LoVo (cell line): Measurements from ENCODE around the gene PLAC9.
"Not testable (repeated sequence)": the region's sequence is repeated elsewhere in the genome, so short reads cannot be mapped to it uniquely, and the experiment has no call there.

Experiments
- DNase-seq: peaks from one replicate; pipeline ENCODE4 v3.0.0-alpha.2; 2016; ENCODE audit warnings: low spot score

The PLAC9 gene

DNA sequence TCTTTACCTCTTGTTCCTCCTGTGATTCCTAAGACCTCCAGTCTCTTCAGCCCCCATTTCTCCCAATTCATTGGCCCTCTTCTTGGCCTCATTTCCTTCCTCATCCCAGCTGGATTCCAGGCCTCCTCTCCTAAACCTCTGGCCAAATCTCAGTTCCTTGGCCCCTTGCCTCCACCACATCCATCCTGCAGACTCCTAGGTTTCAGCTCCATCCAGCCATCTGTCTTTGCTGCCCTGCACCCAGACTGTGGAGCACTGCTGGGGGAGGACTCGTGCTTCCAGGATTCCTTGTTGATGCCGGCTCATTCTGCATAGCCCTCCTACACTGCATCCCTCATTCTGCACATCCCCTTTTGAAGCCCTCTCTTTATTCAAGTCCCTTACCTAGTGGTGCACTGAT lies 6.7 kb downstream of the PLAC9 start:
- DNase-seq, result no peak

- DNase-seq, result no peak
These were observed 7.7 kb downstream of the PLAC9 start for GRCh38 chr10:80140251-80140650.

- DNase-seq, result no peak
These were observed 9.3 kb downstream of the PLAC9 start for GRCh38 chr10:80141696-80142460.

DNA sequence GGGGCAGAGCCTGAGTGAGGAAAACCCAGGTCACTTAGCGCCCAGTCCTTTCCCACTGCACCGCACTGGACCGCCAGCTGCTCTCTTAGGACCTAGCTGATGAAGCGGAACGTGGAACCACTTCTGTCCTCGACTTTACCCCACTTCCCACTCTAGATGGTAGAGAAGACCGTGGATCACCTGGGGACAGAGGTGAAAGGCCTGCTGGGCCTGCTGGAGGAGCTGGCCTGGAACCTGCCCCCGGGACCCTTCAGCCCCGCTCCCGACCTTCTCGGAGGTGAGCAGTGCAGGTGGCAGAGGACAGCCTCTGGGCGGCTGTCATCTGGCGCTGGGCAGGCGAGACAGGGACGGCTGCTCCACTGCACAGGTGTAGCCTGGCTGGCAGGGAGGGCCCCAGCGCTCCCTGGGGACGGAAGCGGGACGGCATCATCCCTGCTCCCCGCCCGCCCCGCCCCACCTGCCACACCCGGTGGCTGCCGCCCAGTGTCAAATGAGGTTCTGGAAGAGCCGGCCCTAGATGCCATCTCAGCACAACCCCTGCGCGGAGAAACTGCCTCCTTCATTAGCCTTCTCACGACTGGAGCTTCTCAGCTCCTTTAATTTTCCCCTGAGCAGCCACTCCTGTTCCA lies 11.7 kb downstream of the PLAC9 start:
- peak; percentile 72 for DNase-seq

GRCh38 chr10:80144696-80145131 lies 12.2 kb downstream of the PLAC9 start:
- DNase-seq, result no peak

GRCh38 chr10:80145406-80146308 lies 13.1 kb downstream of the PLAC9 start:
- not testable (repeated sequence) for DNase-seq

DNA sequence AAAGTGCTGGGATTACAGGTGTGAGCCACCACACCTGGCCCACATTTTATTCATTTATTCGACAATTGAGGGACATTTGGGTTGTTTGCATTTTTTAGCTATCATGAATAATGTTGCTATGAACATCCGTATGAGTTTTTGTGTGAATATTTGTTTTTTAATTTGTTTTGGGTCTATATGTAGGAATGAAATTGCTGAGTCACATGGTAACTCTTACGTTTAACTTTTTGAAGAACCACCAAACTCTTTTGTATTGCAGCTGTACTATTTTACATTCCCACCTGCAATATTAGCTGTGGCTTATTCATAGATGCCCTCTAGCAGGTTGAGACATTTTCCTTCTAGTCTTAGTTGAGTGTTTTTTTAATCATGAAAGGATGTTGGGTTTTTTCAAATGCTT lies 14.4 kb downstream of the PLAC9 start:
- no peak for DNase-seq

GRCh38 chr10:80148166-80148805 lies 15.8 kb downstream of the PLAC9 start:
- DNase-seq, result no peak

- no peak for DNase-seq
These were observed 16.6 kb downstream of the PLAC9 start for GRCh38 chr10:80149123-80149522.

GRCh38 chr10:80150172-80150571 lies 17.6 kb downstream of the PLAC9 start:
- no peak for DNase-seq

DNA sequence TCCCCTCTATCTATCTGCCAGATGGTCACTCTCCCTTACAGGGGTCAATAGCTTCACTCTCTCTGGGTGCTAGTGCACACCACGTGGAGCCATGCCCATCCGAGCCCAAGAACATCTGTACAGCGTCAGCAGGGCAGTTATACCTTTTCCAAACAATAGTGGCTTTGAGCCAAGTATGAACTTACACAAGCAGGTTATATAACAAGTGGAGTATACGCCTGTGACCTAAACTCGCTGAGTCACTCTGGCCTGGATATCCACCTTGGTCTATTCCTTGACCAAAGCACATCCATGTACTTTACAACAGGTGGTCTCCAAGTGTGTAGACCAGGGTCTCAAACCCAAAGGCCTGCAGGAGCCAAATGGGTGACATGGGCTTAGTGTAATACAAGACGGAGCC lies 20.3 kb downstream of the PLAC9 start:
- DNase-seq, result no peak

GRCh38 chr10:80153460-80153859 lies 20.9 kb downstream of the PLAC9 start:
- no peak for DNase-seq

- no peak for DNase-seq
These were observed 22.1 kb downstream of the PLAC9 start for GRCh38 chr10:80154626-80154977.

DNA sequence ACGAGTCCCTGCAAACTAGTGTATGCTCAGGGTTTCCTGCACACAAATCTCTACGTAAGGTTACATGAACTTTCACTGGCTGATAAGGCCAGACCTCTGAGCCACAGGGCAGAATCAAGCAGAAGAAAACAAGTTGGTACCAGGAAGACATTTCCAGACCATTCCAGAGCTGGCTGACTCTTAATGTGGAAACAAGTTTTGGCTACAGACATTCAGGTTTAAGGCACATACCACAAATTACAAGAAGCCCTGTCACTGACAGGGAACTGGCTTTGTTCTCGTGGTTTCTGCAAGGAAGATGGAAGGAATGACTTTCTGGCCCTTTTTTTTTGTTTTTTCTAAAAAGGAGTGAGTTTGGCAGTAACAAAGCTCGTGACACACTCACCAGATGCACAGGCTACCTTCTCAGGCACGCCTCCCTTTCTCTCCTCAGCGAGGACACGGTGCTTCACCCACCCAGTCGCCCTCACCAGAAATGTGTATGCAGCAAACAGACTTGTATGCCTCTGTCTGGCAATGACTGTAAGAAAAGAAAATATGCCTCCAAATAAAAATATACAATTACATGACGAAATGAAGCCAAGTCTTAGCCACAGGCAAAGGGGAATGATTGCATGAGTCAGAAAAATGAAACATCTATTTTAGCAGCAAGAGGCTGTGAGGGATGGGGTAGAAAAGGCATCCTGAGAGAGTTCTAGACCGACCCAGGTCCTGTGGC lies 22.6 kb downstream of the PLAC9 start:
- no peak for DNase-seq

DNA sequence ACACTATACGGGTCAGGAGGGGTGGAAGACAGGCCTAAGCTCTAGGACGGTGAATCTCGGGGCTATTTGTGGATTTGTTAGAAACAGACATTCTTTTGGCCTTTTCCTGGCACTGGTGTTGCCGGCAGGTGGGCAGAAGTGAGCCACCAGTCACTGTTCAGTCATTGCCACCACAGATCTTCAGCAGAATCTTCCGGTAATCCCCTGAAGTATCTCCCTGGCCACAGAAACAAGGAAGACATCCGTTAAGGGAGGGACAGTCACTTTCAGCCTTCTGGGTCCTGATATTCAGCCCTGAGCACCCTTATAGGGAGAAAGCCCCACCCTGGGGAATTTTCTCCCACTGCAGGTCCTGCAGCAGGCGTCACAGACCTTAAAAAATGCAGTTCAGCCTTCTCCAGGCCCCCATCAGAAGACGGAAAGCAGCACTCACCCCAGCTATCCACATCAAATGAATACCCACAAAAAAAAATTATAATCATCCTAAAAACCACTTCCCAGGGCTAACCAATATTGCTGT lies 23.2 kb downstream of the PLAC9 start:
- DNase-seq, result no peak

GRCh38 chr10:80156216-80156615 lies 23.7 kb downstream of the PLAC9 start:
- DNase-seq, result no peak

GRCh38 chr10:80157561-80157960 lies 25.0 kb downstream of the PLAC9 start:
- DNase-seq, result no peak

DNA sequence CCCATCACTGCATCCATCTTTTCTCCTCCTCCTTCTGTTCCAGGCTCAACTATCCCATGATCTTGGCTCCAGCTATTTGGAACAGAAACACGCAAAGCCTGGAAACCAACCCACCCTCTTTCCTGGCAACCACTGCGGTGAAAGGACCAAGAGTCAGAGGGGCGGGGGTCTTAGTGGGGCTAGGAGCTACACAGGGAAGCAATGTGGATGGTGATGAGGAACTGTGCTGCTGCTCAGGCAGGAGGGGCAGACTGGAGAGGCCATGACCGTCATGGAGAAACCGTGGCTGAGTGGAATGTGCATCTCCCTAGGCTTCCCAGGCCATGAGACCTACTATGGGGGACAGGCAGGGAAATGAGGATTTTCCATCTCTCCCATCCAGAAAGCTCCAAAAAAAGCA lies 25.6 kb downstream of the PLAC9 start:
- no peak for DNase-seq

DNA sequence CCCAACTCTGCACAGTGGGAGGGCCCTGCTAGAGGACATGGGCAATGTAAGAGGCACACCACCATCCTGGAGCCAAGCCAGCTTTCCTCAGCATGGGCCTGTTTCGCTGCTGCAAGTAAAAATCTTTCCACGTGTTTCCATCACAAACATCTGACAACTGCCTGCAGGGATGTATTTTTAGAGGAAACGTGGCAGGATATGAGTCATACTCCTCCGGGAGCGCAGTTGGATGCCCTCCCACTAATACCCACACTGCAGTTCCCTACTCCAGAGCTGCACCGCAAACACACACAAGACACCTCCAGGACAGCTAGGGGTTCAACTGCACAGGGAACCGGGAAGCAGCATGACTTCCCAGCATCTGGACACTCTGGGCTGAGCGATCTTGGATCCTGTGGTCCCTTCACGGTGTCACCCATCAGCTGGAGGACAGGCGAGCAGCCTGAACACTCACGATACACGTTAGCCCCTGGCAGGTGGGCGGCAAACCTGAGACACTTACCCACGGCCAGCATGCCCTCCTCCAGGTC lies 26.1 kb downstream of the PLAC9 start:
- peak; percentile 74 for DNase-seq

- no peak for DNase-seq
These were observed 26.8 kb downstream of the PLAC9 start for GRCh38 chr10:80159166-80159873.
